IPS DF 4.7 (cell line): ENCODE results near the gene SUPT16H.
"Not testable (repeated sequence)": the region's sequence is repeated elsewhere in the genome, so short reads cannot be mapped to it uniquely, and the experiment has no call there.

Experiments used
- DNase-seq: peaks from one replicate; pipeline ENCODE4 v3.0.0-alpha.2; 2013; ENCODE audit warnings: low spot score; ENCODE audit errors: extremely low read depth

SUPT16H gene

GRCh38 chr14:21367582-21368144 is 16.2 kb downstream of the SUPT16H start:
- no peak for DNase-seq

DNA sequence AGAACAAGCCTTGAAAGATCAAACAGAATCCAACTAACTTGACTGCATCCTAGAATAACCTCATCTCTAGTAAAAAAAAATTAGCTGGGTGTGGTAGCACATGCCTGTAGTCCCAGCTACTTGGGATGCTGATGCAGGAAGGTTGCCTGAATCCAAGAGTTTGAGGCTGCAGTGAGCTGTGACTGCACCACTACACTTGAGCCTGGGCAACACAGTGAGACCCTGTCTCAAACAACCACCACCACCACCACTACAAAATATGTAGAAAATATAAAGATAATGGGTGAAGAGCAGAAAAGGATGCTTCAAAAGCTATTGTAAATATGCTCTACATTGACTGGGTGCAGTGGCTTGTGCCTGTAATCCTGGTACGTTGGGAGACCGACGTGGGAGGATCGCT is 27.3 kb downstream of the SUPT16H start:
- DNase-seq, result no peak

DNA sequence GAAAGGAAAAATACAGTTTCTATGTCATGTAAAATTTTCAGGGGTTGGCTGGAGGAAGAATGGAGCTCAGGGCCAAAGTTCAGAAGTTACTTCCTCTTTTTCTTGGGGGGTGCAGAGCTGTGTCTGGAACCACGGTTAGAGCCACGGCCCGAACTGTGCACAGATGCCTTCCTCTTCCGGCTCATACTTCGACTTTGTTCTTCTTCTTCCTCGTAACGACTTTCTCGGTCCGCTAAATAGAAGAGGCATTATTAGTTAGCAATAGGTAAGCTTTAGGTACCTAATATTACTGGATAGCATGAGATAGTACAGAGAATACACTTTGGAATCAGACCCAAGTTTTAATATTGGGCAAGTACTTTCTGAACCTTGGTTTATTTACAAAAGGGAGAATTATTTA is 31.2 kb downstream of the SUPT16H start:
- DNase-seq, result no peak

DNA sequence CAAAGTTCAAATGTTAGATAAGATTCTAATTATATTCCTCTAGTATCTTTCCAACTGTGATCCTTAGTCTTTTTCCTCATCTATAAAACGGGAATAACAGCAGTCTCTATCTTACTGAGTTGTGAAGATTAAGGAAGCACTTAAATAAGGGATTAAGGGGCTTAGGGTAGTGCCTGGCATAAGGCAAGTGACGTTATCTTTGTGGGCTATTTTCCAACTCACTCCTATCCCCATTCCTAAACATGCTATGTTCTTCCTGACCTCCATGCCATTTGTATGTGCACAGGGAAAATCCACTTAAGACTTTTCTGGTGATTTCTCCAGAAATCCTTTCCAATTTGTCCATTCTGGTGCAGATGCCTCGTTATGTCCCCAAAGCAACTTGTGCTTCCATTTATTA is 33.3 kb downstream of the SUPT16H start:
- DNase-seq, result no peak

DNA sequence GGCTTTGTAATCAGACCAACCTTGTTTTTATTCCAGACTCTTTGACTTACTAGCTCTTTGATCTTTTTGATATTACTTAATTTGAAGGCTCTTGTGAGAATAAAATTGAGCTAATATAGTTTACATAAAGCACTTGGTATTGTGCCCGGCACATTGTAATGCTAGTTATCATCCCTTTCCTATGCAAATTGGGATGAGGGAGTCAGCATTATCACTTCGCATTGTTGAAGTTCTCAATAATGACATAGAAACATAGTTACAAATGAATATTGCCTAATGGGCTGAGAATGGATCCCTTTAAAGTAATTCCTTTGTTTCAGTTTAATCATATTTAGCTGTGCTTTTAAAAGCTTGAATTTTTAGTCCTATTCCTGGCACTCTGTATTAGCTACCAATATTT is 36.6 kb downstream of the SUPT16H start:
- DNase-seq, result no peak

DNA sequence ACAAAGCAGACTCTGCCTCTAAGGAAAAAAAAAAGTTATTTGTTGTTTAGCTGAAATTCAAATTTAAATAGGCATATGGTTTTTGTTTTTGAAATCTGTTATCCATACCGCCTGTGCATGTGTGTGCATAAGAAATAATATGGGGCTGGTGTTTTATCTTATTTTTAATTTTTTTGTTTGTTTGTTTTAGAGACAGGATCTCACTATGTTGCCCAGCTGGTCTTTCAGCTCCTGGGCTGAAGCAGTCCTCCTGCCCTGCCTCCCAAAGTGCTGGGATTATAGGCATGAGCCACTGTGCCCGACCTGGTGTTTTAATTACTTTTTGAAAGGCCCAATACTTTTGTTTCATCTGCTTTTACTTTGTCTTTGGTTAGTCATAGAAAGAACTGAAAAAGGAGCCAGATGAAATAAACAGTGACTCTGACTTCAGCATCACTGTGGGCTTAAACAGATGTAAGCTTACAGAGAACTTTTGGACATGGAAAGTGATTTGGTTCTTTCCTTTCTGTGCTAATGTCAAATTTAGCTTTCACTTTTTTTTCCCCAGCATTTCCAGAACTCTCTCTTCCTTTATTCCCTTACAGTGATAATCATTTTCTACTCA is 37.2 kb downstream of the SUPT16H start:
- DNase-seq, result no peak

DNA sequence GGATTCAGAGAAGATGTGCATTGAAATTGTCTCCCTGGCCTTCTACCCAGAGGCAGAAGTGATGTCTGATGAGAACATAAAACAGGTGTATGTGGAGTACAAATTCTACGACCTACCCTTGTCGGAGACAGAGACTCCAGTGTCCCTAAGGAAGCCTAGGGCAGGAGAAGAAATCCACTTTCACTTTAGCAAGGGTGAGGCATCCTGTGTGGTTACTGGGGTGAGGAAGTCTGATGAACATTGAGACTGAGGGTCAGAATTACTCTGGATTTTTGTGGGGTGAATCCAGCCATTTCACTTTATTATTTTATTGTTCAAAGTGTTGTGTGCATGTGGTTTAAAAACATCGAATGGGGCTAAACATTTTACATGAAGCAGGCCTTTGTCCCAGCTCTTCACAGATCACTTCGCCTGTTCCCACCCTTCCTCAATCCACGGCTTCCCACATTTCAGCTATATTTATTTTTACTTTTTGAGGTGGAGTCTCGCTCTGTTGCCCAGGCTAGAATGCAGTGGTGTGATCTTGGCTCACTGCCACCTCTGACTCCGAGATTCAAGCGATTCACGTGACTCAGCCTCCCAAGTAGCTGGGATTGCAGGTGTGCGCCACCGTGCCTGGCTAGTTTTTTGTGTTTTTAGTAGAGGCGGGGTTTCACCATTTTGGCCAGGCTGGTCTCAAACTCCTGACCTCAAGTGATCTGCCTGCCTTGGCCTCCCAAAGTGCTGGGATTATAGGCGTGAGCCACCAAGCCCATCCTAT is 40.6 kb downstream of the SUPT16H start:
- no peak for DNase-seq

- DNase-seq, result no peak
These were observed 49.5 kb downstream of the SUPT16H start for GRCh38 chr14:21334202-21334906.

DNA sequence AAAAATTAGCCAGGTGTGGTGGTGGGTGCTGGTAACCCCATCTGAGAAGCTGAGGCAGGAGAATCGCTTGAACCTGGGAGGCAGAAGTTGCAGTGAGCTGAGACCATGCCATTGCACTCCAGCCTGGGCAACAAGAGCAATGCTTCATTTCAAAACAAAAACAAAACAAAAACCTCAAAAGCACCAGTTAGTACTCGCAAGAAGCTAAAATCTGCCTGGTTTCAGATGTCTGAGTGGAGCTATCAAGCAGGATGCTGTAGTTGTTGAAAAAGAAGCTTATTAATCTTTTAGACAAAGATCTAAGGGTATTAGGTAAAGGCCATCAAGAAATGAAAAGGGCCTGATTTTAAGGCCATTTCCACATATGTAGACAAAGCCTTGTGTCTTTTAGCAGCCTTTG is 50.9 kb downstream of the SUPT16H start:
- no peak for DNase-seq

DNA sequence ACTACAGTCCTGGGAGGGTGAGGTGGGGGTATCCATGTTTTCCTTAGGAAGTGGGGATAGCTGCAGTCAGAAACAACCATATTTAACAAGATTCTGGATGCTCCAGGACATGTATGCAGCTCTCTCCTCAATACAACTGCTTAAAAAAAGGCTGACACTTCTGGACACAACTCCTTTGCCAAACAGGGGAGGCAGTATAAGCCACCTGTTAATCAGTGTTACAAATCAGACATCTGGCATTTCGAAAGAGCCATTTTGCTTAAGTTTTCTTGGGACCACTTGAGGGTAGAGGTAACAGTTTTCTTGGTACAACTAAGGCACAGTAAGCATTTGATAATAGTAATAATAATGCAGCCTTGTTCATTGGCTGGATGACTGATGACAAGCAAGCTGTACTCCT is 56.8 kb downstream of the SUPT16H start:
- DNase-seq, result no peak

GRCh38 chr14:21322716-21323115 is 61.1 kb downstream of the SUPT16H start:
- DNase-seq, result no peak

GRCh38 chr14:21320913-21321312 is 62.9 kb downstream of the SUPT16H start:
- DNase-seq, result no peak

GRCh38 chr14:21317398-21317797 is 66.4 kb downstream of the SUPT16H start:
- DNase-seq, result no peak

GRCh38 chr14:21313512-21313911 is 70.3 kb downstream of the SUPT16H start:
- DNase-seq, result no peak

DNA sequence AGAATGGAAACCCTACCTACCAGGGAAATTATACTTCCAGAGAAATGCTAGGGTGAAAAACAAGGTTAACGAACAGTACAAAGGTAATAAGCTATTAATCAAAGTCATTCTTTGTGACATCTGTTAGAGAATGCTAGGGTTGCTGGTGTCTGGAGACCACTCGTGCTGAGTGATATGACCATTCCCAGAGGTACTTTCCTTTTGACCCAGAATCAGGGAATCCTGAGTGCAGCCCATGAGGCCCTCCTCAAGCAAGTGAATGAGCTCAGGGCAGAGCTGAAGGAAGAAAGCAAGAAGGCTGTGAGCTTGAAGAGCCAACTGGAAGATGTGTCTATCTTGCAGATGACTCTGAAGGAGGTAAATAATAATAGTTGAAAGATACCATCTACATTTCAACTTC is 72.2 kb downstream of the SUPT16H start:
- no peak for DNase-seq

- no peak for DNase-seq
These were observed 73.9 kb downstream of the SUPT16H start for GRCh38 chr14:21309956-21310355.

DNA sequence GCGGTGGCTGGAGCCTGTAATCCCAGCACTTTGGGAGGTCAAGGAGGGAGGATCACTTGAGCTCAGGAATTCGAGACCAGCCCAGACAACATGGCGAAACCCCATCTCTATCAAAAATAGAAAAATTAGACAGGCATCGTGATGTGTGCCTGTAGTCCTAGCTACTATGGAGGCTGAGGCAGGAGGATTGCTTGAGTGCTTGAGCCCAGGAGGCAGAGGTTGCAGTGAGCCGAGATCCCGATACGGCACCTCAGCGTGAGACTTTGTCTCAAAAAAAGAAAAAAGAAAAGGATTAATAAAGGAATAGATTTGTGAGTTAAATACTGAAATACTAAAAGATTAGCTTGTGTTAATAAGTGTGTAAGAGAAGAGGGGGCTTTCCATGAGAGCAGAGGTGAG is 74.6 kb downstream of the SUPT16H start:
- no peak for DNase-seq

DNA sequence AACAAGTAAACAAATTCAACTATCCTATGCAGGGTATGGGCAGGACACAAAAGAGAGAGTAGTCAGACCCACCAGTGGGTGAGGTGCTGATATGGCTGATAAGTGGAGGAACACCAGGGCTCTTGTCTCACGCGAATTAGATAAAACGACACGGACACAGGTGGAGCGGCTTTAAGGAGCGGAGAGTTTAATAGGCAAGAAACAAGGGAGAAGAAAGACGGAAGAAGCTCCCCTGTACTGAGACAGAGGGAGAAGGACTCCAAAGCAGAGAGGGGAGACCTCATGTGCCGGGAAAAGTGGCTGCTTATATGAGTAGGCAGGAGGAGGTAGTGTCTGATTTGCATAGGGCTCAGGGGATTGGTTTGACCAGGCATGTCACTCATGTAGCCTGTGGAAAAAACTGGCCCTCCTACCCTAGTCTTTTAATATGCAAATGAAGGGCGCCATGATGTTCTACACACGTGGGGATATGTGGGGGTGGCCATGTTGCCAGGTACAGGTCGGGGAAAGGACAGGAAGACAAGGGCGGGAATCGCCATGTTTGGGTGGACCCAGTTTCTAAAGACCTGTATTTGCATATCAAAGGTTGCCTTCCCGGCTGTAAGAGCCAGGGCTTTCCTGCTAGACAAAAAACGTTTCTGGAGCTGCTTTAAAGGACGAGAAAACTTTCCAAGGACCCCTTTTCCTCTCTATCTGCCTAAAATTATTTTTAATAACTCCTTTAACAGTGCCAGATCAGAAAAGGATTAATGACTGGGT is 75.2 kb downstream of the SUPT16H start:
- peak; percentile 95 for DNase-seq

- DNase-seq, result no peak
These were observed 75.7 kb downstream of the SUPT16H start for GRCh38 chr14:21308132-21308478.

DNA sequence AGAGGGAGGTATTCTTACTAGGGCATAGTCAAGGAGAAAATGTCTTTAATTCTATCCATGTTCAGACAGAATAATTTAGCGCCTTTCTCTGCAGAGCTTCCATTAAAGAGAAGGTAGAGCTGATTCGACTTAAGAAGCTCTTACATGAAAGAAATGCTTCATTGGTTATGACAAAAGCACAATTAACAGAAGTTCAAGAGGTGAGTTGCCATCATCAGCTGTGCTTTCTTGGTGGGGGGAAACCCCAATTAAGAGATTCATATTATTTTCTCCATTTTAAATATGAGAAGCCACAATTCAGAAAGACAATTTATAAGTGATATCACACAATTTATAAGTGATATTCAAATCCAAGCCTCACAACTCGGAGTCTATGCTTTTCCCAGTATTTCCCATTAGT is 76.2 kb downstream of the SUPT16H start:
- DNase-seq, result no peak

DNA sequence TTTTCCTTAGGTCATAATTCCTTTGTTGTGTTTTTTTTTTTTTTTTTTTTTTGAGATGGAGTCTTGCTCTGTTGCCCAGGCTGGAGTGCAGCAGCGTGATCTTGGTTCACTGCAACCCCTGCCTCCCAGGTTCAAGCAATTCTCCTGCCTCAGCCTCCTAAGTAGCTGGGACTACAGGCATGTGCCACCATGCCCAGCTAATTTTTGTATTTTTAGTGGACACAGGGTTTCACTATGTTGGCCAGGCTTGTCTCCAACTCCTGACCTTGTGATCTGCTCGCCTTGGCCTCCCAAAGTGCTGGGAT is 81.0 kb downstream of the SUPT16H start:
- DNase-seq, result not testable (repeated sequence)
